Anterior cingulate cortex (tissue), 58 donors: ENCODE measurements around the gene CA4.
A peak's percentile ranks its signal among the peaks of the same experiment; 100 is the strongest.
"Not testable (repeated sequence)": the region's sequence is repeated elsewhere in the genome, so short reads cannot be mapped to it uniquely, and the experiment has no call there.

Source experiments
- DNase-seq, 58 donors: peaks; one replicate each; lab custom pipeline; 2025; lab: John Stamatoyannopoulos, UW

The CA4 gene

DNA sequence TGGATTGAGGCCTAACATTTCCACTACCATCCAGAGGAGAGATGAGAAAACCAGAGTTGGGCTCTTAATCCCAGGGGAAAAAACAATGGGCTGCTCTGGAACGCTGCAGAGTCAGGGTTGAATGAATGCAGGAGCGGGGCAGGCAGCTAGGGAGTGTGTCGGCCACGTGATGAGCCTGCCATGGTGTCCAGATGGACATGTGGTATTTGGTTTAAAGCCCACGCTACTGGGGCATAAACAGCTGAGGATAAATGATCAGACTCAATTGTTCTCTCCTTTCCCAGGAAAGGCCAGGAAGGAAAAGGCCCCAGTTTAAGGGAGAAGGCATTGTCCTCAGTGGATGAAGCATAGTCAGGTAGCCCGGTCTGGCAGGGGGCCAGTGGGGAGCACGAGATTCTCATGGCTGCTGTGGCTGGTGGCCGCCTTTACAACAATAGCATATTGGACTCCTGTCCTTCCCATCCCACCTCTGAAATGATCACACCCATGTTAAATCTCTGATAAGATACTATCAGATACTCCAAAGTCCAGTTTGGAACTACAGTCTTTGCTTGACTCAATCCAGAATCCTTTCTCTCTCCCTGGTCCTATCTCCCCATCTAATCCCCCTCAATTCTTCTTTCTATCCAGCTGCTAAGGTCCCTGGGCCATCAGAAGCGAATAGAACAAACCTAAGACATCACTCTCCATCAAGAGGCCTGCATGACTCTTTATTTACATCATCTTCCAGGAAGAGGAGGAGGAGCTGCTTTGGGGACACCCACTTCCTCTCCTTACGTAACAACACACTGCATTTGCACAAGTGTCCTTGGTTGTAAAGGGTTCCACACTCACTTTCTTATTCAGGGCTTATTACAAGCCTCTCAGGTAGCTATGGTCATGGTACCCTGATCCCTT lies 20.4 kb downstream of the CA4 start:
- DNase-seq: peak in 7 of 58 donors; percentile 6 to 65 (median 18)

DNA sequence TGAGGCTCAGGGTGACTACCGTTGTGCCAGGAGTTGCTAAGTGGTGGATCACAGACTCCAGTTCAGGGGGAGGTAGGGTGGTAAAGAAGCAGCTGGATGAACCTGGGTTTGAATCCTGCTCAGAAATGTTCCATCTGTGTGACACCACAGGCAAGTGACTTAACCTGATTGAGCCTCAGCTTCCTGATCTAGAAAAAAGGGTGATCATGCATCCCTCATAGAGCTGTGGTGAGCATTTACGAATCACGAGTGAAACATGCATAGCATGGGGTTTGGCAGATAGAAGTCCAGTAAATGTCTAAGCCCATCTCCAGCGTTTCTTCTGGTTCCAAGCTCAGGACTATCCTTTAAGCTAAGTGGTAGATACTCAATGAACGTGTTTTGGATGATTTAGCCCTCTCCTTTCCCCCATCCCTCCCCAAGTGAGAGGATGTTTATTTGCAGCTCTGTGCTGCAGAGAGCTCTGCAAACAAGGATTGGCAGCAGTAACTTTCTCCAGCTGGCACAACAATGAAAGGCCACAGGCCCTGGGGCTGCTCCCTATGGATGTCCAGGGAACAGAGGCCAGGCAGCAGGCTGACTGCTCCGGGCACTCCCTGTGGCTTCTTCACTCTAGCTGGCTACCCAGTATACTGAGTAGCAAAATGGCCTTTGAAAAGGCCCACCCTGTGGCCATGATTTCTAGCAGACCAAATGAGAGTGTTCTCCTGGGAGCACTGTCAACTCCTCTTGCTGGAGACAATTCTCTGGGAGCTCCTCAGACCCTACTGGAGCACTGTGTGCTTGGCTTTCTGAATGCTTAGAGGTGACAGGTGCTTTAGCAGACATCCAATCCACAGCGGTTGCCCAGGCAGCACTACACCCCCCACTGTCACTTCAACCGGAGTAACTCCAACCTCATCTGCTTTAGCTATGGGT lies 21.3 kb downstream of the CA4 start:
- DNase-seq: peak in 31 of 58 donors; percentile 18 to 76 (median 53)

DNA sequence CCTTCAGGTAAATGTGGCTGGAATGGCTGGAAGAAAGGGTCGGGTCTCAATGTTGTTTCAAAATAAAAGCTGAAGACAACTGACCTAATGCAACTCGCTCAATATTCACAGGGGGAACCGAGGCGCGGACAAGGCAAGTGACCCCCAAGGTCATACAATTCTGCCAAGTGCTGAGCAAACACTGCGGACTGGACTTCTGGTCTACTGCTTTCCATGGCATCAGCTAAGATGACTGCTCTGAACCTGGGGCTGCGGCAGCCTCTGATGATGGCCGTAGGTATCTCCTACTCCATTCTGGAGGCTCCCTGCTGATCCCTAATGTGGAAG lies 21.9 kb downstream of the CA4 start:
- no peak for DNase-seq

DNA sequence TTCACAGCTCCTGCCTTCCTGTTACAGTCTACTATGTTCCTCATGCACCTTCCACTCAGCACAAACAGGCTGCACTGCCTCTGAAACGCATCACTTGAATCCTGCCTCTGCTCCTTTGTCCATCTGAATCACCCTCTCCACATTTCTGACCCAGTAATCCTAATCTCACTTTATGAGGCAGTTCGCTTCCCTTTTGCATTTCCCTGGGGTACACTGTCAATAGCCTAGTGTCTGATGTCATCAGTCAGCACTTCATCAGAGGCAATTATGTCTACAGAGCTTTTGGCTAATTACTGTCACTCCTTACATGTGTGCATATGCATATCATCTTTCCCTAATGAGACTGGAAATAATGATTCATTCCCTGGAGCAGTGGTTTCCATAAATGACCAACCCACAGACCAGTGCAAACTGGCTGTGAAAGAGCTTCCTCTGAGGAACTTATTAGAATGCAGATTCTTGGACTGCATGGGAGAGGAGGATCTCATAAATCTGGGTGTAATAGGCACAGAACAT lies 23.6 kb downstream of the CA4 start:
- no peak for DNase-seq

DNA sequence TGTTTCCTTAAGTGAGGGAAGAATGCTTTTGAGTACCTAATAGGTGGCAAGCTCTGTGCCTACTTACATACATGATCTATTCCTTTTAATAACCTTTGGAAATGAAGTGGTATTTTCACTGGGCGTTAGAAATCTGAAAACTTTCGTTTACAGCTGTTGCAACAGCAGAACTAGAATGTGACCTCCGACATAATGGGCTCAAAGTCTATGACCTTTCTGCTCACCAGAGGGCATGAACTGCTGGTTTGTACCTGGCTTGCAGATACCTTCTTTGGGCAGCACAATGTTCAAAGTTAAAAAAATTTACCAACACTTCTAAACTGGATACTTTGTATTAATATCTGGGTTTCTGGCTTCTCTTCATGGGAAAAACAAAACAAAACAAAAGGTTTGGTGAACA lies 24.3 kb downstream of the CA4 start:
- no peak for DNase-seq

DNA sequence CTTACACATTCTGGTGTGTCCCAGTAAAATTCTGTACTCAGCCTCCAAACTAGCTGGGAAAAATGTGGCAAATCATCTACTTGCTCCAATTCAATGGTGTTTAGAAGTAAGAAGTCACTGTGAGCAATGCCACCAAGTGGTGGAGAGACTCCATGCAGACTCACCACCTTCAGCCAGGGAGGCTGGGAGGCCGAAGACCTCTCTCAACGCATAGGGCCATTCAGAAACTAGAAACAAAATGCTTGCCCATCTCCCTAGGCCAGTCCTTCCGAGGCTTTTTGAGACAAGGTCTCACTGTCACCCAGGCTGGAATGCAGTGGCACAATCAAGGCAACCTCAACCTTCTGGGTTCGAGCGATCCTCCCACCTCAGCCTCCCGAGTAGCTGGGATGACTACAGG lies 25.0 kb downstream of the CA4 start:
- DNase-seq: peak in 2 of 58 donors; percentile 10 to 13

DNA sequence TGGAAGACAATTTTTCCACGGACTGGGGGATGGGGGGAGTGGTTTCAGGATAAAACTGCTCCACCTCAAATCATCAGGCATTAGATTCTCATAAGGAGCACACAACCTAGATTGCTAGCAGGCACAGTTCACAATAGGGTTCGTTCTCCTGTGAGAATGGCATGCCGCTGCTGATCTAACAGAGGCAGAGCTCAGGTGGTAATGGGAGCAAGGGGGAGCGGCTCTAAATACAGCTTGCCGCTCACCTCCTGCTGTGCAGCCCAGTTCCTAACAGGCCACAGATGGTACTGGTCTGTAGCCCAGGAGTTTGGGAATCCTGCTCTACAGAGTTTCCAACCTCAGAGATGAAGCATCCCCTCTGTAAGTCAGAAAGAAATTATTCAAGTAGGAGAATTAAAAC lies 27.0 kb downstream of the CA4 start:
- DNase-seq: not testable (repeated sequence)

DNA sequence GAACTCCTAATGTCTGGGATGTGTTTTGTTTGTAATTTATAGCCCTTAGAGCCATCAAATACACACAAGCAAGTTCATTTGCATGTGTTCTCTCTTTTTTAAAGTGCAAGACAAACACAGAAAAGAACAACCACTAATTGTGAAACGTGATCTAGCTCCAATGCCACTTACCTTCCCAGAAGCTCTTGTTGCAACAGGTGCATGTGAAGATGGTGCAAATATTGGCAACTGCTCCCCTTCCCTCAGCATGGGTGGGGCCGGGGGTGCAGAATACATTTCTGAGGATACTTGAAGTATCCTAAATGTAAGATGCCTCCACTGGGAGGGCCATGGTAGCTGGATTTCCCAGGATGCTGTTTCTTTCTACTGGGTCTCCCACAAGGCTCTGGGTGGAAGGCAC lies 28.4 kb downstream of the CA4 start:
- DNase-seq: not testable (repeated sequence)

DNA sequence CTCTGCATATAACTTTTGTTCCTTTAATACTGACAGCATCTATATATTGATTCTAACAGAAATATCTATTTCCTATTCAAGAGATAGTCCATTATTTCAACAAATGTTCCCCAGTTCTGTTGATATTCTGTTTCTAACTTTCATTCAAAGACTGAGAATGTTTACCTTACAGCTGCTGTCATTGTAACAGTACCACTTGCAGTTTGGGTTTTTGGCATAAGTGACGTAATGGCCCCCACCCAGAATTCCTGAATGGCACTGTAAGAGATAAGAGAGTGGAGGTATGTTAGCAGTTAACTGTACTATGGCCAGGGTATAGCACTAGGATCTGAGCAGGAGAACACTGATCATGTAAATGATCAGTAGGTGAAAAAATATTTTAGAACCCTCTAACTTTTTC lies 30.6 kb downstream of the CA4 start:
- DNase-seq: not testable (repeated sequence)

DNA sequence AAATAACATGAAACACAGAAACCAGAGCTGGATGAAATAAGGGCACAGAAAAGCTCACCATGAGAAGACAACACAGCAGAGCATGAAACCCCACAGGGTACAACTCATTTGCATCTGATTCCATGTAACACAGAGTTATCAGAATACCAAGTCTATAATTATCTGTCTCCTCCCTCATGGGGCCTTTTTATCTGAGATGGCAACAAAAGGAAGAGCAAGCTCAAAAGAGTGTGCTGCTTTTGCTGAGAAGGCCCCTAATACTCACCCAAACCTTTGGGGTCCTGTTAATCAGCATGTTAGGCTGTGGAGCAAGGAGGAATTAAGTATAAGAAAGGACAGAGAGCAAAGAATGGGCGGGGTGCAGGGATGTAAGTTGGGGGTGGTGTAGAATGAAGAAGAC lies 36.6 kb downstream of the CA4 start:
- not testable (repeated sequence) for DNase-seq

DNA sequence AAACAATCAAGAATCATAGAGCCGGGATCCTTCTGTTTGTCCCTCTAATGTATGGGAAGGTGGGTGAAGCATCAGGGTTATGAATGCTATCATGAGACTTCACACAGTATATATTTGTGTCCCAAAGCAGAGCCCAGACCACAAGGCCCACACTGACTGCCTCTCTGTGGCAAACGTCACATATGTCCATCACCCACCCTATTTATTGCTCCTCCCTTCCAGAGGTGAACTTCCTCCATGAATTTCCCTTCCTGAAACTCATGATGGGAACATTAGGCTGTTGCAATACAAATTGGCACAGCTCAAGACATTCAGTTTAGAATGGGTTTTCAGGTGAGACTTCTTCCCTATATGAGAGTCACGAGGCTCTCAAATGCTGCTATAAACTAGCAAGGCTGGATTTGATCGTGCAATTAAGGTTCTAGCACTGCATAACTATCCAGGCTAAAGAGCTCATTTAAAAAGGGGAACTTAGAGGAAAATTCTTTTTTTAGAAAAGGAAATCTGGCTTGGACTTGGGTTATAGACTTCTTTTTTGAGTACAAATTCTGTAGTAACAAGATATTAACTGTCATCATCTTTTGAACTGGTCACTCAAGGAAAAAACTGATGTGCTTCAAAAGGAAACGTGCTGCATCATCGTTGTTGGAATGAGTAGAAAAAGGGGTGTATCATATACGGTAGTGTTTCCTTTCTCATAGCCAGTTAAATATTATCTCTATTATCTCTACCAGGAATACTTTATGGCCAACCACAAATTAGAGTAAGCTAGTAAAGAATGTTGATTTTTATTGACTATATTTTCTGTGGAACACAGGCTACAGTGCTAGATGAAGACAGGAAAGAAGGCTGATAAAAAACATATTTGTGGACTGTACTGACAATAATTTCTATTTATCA lies 37.3 kb downstream of the CA4 start:
- not testable (repeated sequence) for DNase-seq

DNA sequence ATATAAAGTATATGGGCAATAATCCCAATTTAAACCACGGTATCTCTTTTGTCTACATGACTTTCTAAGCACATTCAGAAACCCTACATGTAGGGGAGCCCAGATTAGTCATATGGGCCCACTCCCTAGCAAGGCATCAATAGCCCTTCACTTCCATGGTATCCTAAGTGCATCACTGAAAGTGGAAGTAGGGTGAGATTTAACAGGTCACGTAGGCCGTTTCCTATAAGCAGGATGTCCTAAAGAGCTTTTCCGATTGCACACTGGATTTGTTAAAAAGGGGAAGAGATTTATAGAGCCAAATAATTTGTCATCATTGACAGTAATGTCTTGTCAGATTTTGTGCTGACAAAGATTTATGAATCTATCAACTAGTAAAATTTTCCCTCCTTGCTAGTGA lies 39.0 kb downstream of the CA4 start:
- DNase-seq: no peak

DNA sequence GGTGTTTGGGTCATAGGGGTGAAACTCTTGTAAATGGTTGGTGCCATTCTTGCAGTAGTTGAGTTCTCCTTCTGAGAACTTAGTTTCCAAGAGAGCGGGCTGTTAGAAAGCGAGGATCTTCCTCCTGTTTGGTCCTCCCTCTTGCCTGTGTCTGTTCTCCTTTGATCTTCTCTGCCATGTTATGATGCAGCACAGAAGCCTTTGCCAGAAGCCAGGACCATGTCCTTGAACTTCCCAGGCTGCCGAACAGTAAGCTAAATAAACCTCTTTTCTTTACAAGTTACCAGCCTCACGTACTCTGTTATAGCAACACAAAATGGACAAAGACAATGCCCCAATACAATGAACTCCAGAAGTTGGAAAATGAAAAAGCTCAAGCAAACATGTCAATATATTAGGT lies 40.3 kb downstream of the CA4 start:
- not testable (repeated sequence) for DNase-seq

DNA sequence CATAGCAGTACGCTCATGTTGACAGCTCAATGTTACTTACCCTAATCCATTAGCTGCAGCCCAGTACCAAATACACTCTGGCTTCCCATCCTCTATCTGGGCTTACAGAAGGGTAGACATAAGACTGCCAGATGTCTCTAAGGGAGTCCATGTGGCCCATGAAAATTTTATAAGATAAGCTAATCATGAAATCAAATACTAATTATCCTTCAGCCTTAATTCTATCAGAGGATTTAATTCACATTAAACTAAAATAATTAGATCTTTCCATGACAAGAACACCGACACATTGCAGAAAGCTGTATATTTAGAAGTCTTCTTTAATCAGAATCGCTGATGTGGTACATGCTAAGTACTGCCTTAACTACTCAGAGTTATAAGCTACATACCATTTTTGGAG lies 43.3 kb downstream of the CA4 start:
- not testable (repeated sequence) for DNase-seq

DNA sequence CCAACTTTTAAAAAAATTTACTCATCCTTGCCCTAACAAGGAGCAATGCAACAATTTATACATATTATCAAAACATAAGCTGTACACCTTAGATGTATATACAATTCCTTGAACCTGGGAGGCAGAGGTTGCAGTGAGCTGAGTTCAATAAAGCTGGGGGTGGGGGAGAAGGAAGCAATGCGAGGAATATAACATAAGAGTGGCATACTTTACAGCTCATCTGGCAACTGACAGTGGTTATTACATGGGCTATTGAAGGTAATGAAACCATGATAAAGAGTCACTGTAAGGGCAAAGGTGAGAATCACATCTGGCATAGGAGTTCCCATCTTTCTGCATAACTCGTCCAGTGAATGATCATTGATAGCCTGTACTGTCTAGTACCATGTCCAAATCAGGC lies 43.7 kb downstream of the CA4 start:
- no peak for DNase-seq

DNA sequence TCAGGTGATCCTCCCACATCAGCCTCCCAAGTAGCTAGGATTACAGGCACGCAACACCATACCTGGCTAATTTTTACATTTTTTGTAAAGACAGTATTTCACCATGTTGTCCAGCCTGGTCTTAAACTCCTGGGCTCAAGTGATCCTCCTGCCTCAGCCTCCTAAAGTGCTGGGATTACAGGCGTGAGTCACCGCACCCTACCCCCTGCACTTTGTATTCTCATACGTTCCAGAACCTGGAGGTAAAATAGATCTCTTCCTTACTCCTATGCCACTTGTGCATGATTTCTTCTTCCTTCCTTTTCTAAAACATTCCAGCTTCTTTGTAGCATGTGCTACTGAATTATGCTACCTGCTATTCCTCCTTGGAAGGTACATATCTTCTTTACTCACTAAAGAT lies 44.4 kb downstream of the CA4 start:
- DNase-seq: not testable (repeated sequence)

DNA sequence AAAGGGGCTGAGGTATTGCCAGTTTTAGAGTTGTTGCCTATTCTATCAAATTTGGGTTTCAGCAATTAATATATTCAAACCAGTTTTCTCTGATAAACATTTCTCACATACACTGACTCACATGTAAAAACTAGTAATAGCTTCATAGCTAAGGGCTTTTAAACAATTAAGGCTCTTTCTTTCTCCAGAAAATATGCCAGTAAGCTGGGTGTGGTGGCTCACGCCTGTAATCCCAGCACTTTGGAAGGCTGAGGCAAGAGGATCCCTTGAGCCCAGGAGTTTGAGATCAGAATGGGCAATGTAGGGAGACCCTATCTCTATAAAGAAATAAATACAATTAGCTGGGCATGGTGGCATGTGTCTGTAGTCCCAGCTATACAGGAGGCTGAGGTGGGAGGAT lies 48.9 kb downstream of the CA4 start:
- DNase-seq: not testable (repeated sequence)

DNA sequence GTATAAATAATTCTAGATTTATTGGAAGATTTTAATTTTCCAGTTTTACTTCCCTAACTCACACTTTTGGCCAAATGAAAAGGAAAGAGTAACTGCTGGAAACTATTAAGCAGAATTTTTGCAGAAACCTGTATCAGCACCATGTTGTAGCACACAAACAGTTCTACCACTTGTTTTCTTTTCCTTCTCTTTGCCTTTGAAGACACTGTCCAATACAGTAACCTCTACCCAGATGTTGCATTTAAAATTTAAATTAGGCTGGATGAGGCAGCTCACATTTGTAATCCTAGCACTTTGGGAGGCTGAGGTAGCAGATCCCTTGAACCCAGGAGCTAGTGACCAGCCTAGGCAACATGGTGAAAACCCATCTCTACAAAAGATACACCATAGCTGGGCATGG lies 56.0 kb downstream of the CA4 start:
- DNase-seq: not testable (repeated sequence)

DNA sequence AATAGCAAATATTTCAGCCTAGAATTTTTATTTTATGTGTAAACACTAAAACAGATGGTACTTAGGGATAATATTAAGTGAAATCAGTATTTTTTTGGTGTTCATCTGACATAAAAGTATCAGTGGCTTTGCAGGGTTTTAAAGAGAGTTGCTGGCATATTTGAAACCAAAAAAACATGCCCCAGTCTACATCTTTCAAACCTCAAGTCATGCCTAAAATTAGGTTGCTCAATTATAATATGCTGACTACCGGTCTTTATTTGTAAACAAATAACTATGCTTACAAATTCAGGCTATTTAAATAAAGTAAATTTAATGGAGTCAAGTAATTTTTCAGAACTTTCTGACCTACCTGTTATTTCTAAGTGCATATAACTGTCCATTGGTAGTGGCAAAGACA lies 58.5 kb downstream of the CA4 start:
- DNase-seq: not testable (repeated sequence)
